Left forelimb (tissue), 1 donor: ENCODE data around the gene COL17A1.

Source experiments
- DNase-seq: peaks from one replicate; pipeline ENCODE4 v3.0.0-alpha.2; 2018; ENCODE audit warnings: low spot score

COL17A1 gene

GRCh38 chr10:104085801-104086400, at the start of gene COL17A1:
COL17A1 (minus strand) TSS chr10:104085880; CDS start chr10:104080673, 5,207 bp downstream.
- DNase-seq: no peak

- no peak for DNase-seq
Observed at GRCh38 chr10:104130041-104130440, 44.4 kb upstream of the COL17A1 start.

GRCh38 chr10:104128214-104128613, 42.5 kb upstream of the COL17A1 start:
- DNase-seq: no peak

- DNase-seq: no peak
Observed at GRCh38 chr10:104127411-104127810, 41.7 kb upstream of the COL17A1 start.

- no peak for DNase-seq
Observed at GRCh38 chr10:104123397-104123796, 37.7 kb upstream of the COL17A1 start.

GRCh38 chr10:104122225-104123107, 36.8 kb upstream of the COL17A1 start:
- DNase-seq: no peak

- peak; percentile 99 for DNase-seq
Observed at GRCh38 chr10:104121485-104122224, 36.0 kb upstream of the COL17A1 start, which contains the start of gene SFR1. SFR1 (plus strand) TSS chr10:104122171; CDS start chr10:104122184, 13 bp downstream.

GRCh38 chr10:104120903-104121484, 35.3 kb upstream of the COL17A1 start:
- DNase-seq: peak; percentile 91

- DNase-seq: no peak
Observed at GRCh38 chr10:104120512-104120902, 34.8 kb upstream of the COL17A1 start.

GRCh38 chr10:104119996-104120395, 34.3 kb upstream of the COL17A1 start:
- no peak for DNase-seq

- DNase-seq: no peak
Observed at GRCh38 chr10:104117839-104118323, 32.2 kb upstream of the COL17A1 start.

- DNase-seq: no peak
Observed at GRCh38 chr10:104113376-104113956, 27.8 kb upstream of the COL17A1 start.

GRCh38 chr10:104109908-104110662, 24.4 kb upstream of the COL17A1 start:
- DNase-seq: no peak

- no peak for DNase-seq
Observed at GRCh38 chr10:104104926-104105325, 19.2 kb upstream of the COL17A1 start.

- DNase-seq: no peak
Observed at GRCh38 chr10:104104418-104104817, 18.7 kb upstream of the COL17A1 start.

GRCh38 chr10:104103956-104104355, 18.3 kb upstream of the COL17A1 start:
- DNase-seq: no peak

- DNase-seq: no peak
Observed at GRCh38 chr10:104101902-104102301, 16.2 kb upstream of the COL17A1 start.

- DNase-seq: no peak
Observed at GRCh38 chr10:104100795-104101194, 15.1 kb upstream of the COL17A1 start.

GRCh38 chr10:104099941-104100340, 14.3 kb upstream of the COL17A1 start:
- no peak for DNase-seq

- DNase-seq: no peak
Observed at GRCh38 chr10:104099269-104099668, 13.6 kb upstream of the COL17A1 start.
